ENCODE data around the gene MEF2D. TPM values are rescaled to one million over a fixed set of nuclear protein-coding genes. Genes with fewer than 3 reads are reported as not detected.

MEF2D gene
- total and polyA plus RNA-seq, 10 donors: 7.4 to 103 (median 61.6) TPM

- DNase-seq: no peak
Observed at GRCh38 chr1:156462954-156463795, 37.4 kb downstream of the MEF2D start.

GRCh38 chr1:156461781-156462647, 38.6 kb downstream of the MEF2D start:
- peaks cover 0 to 41% (median 21%) of the 10 kb centered on the region in 6 donors for H3K36me3 ChIP-seq
- no peak overlapping the region for H3K4me3 ChIP-seq
- H3K4me1 ChIP-seq: peaks cover 0 to 41% (median 11%) of the 10 kb centered on the region in 6 donors
- H3K9me3 ChIP-seq: no peaks in the 10 kb centered on the region
- 89 to 94% (median 91%) methylated on average over 17 of the region's 17 CpGs for WGBS, 5 donors
- H3K27ac ChIP-seq: peak overlapping the region in 1 of 8 donors; percentile 11
- TF ChIP-seq POLR2AphosphoS5 (IDR thresholded peaks at IDR 0.05): peak; percentile 53 to 68 (median 54)
- no peak for TF ChIP-seq POLR2A (IDR thresholded peaks at IDR 0.05)
- TF ChIP-seq CTCF (IDR thresholded peaks at IDR 0.05 in 8 of 11, conservative IDR thresholded peaks at IDR 0.05 in 3 of 11): no peak
- intact Hi-C loops (cut with DNase I; ENCODE audit: low total_unique reads): no loop called here
- no peaks in the 10 kb centered on the region for H3K27me3 ChIP-seq (replicated peaks in 1 of 7)
- no peak for DNase-seq

More at GRCh38 chr1:156462954-156463795, 37.4 kb downstream of the MEF2D start:
- H3K9me3 ChIP-seq: no peaks in the 10 kb centered on the region
- H3K4me1 ChIP-seq: peaks cover 0 to 31% (median 8%) of the 10 kb centered on the region in 6 donors
- peak overlapping the region in 3 of 8 donors; percentile 11 to 40 (median 18) for H3K27ac ChIP-seq
- intact Hi-C loops (cut with DNase I; ENCODE audit: low total_unique reads): no loop called here
- 80 to 88% (median 88%) methylated on average over 19 to 20 of the region's 20 CpGs for WGBS, 5 donors
- H3K27me3 ChIP-seq (replicated peaks in 1 of 7): no peaks in the 10 kb centered on the region
- H3K4me3 ChIP-seq: no peak overlapping the region
- TF ChIP-seq CTCF (IDR thresholded peaks at IDR 0.05 in 8 of 11, conservative IDR thresholded peaks at IDR 0.05 in 3 of 11) (no peak), POLR2AphosphoS5 (IDR thresholded peaks at IDR 0.05) (peak; percentile 13 to 35 (median 22))
- peaks cover 2 to 52% (median 32%) of the 10 kb centered on the region in 6 donors for H3K36me3 ChIP-seq

- TF ChIP-seq POLR2AphosphoS5 (IDR thresholded peaks at IDR 0.05) (no peak), CTCF (IDR thresholded peaks at IDR 0.05 in 8 of 11, conservative IDR thresholded peaks at IDR 0.05 in 3 of 11) (no peak), POLR2A (IDR thresholded peaks at IDR 0.05) (no peak)
- Histone ChIP-seq H3K36me3 (peaks cover 0 to 32% (median 12%) of the 10 kb centered on the region in 6 donors), H3K9me3 (no peaks in the 10 kb centered on the region), H3K27me3 (replicated peaks in 1 of 7) (no peaks in the 10 kb centered on the region), H3K27ac (peak overlapping the region in 1 of 8 donors; percentile 11), H3K4me3 (no peak overlapping the region), H3K4me1 (peaks cover 3 to 42% (median 17%) of the 10 kb centered on the region in 6 donors)
- no peak for DNase-seq
- WGBS, 5 donors: 70 to 78% (median 77%) methylated on average over 4 of the region's 4 CpGs
- intact Hi-C loops (cut with DNase I; ENCODE audit: low total_unique reads): no loop called here
Observed at GRCh38 chr1:156461109-156461508, 39.5 kb downstream of the MEF2D start.

All from spleen (tissue), 11 donors.